Tibial nerve (tissue), 4 donors: Measurements from ENCODE around the gene SLC26A9.

Experiments
- CTCF ChIP-seq, 5 experiments: fragments of 200-600 bp in 3 of 5; fragments of 450-650 bp in 2 of 5; sonication (generic) in 3 of 5; IDR thresholded peaks; one replicate each; pipeline ENCODE4 v1.5.1; 2016 to 2019; ENCODE audit warnings: antibody characterized with exemption in 5 of 5, mild to moderate bottlenecking in 3 of 5, moderate library complexity in 2 of 5
- EP300 ChIP-seq, 2 donors: sonication (generic); formaldehyde crosslinking; IDR thresholded peaks; one replicate each; pipeline ENCODE4 v1.6.1; 2017; ENCODE audit warnings: antibody characterized with exemption in 2 of 2, mild to moderate bottlenecking in 1 of 2
- POLR2A ChIP-seq, 2 donors: fragments of 450-650 bp; IDR thresholded peaks; one replicate each; pipeline ENCODE4 v1.6.1; 2017; ENCODE audit warnings: antibody characterized with exemption in 2 of 2, mild to moderate bottlenecking in 2 of 2, moderate library complexity in 2 of 2

- TF ChIP-seq CTCF (IDR thresholded peaks at IDR 0.05): no peak
- no peak for TF ChIP-seq POLR2A (IDR thresholded peaks at IDR 0.05)
- no peak for TF ChIP-seq EP300 (IDR thresholded peaks at IDR 0.05)
Measured at GRCh38 chr1:205980237-205980870, 37.1 kb upstream of the SLC26A9 start.
